Vagina (tissue), 2 donors: ENCODE measurements around the gene MAP4K4.

Experiments used
- CTCF ChIP-seq, 3 experiments: fragments of 450-650 bp in 2 of 3; fragments of 200-600 bp in 1 of 3; sonication (generic) in 1 of 3; IDR thresholded peaks; one replicate each; pipeline ENCODE4 v1.5.1; 2017 to 2019; ENCODE audit warnings: antibody characterized with exemption in 3 of 3, mild to moderate bottlenecking in 2 of 3, moderate library complexity in 2 of 3
- POLR2A ChIP-seq, 2 donors: fragments of 450-650 bp; IDR thresholded peaks; one replicate each; pipeline ENCODE4 v1.6.1; 2017; ENCODE audit warnings: antibody characterized with exemption in 2 of 2, mild to moderate bottlenecking in 2 of 2, moderate library complexity in 2 of 2
- POLR2AphosphoS5 ChIP-seq, 2 donors: sonication (generic); formaldehyde crosslinking; IDR thresholded peaks; one replicate each; pipeline ENCODE4 v1.9.0; 2017; ENCODE audit warnings: antibody characterized with exemption in 2 of 2, mild to moderate bottlenecking in 2 of 2, low read depth in 1 of 2; ENCODE audit not compliant: insufficient read depth in 1 of 2

- TF ChIP-seq CTCF (IDR thresholded peaks at IDR 0.05) = no peak
- no peak for TF ChIP-seq POLR2A (IDR thresholded peaks at IDR 0.05)
- TF ChIP-seq POLR2AphosphoS5 (IDR thresholded peaks at IDR 0.05; ENCODE audit: insufficient read depth in 1 of 2, low read depth in 1 of 2) = no peak
Measured at GRCh38 chr2:101828673-101829334, 131.3 kb downstream of the MAP4K4 start.
